A549 (cell line): Measurements from ENCODE around the gene CPTP.

ENCODE experiments used
- CTCF ChIP-seq: fragments of >200 bp; sonication (Bioruptor Twin); formaldehyde crosslinking; IDR thresholded peaks from 3 replicates; pipeline ENCODE4 v1.5.1; 2016
- SMC3 ChIP-seq: fragments of >200 bp; sonication (Bioruptor Twin); formaldehyde crosslinking; IDR thresholded peaks from 3 replicates; pipeline ENCODE4 v1.6.1; 2018; ENCODE audit warnings: inconsistent platforms
- USF2 ChIP-seq: fragments of 450-650 bp; IDR thresholded peaks from 2 replicates; pipeline ENCODE4 v1.6.1; 2014; ENCODE audit warnings: antibody characterized with exemption

GRCh38 chr1:1302951-1303509 lies 21.6 kb upstream of the CPTP start:
- TF ChIP-seq CTCF (no peak), USF2 (no peak), SMC3 (no peak)
